Mesenchymal stem cell (in vitro differentiated cells and primary cell): Measurements from ENCODE around the gene CCNQ.

Experiments used
- DNase-seq: peaks from one replicate; pipeline ENCODE4 v3.0.0-alpha.2; 2013
- H2AFZ ChIP-seq: one replicate; pipeline ENCODE4 v1.6.1; 2013; ENCODE audit warnings: low read depth, mild to moderate bottlenecking, control low read depth, inconsistent platforms, low read length, moderate library complexity
- H2AK5ac ChIP-seq: 2 replicates; pipeline ENCODE4 v1.6.1; 2013; ENCODE audit warnings: low read length, moderate library complexity, mild to moderate bottlenecking, inconsistent platforms; ENCODE audit not compliant: severe bottlenecking
- H2BK120ac ChIP-seq: one replicate; pipeline ENCODE4 v1.6.1; 2013; ENCODE audit warnings: low read depth, mild to moderate bottlenecking, inconsistent platforms, low read length, moderate library complexity
- H2BK12ac ChIP-seq, 2 experiments: one replicate each; pipeline ENCODE4 v1.6.1; 2013; ENCODE audit warnings: inconsistent platforms in 2 of 2, low read length in 2 of 2, mild to moderate bottlenecking in 2 of 2, moderate library complexity in 2 of 2, control low read depth in 1 of 2
- H2BK15ac ChIP-seq: one replicate; pipeline ENCODE4 v1.6.1; 2013; ENCODE audit warnings: mild to moderate bottlenecking, low read depth, inconsistent platforms; ENCODE audit not compliant: poor library complexity, severe bottlenecking
- H2BK5ac ChIP-seq: 2 replicates; pipeline ENCODE4 v1.6.1; 2013; ENCODE audit warnings: low read depth, mild to moderate bottlenecking, low read length, control low read depth, inconsistent platforms; ENCODE audit not compliant: poor library complexity, severe bottlenecking
- H3K14ac ChIP-seq, 2 experiments: one replicate each; pipeline ENCODE4 v1.6.1; 2013; ENCODE audit warnings: inconsistent platforms in 2 of 2, low read length in 2 of 2, control low read depth in 1 of 2, mild to moderate bottlenecking in 1 of 2, moderate library complexity in 1 of 2
- H3K18ac ChIP-seq, 2 experiments: one replicate each; pipeline ENCODE4 v1.6.1; 2013; ENCODE audit warnings: inconsistent platforms in 2 of 2, low read length in 2 of 2, control low read depth in 1 of 2, low read depth in 1 of 2, mild to moderate bottlenecking in 1 of 2
- H3K23ac ChIP-seq, 2 experiments: one replicate each; pipeline ENCODE4 v1.6.1; 2013; ENCODE audit warnings: inconsistent platforms in 2 of 2, low read length in 2 of 2, mild to moderate bottlenecking in 2 of 2, moderate library complexity in 2 of 2, control low read depth in 1 of 2
- H3K27ac ChIP-seq: 2 replicates; pipeline ENCODE4 v1.5.1; 2013; ENCODE audit warnings: mild to moderate bottlenecking, moderate library complexity, low read length, control low read depth, inconsistent platforms; ENCODE audit not compliant: poor library complexity, severe bottlenecking
- H3K27me3 ChIP-seq, 2 experiments: 2 replicates each; pipeline versions ENCODE4 v1.6.1 to v1.7.0; 2013; ENCODE audit warnings: low read length in 2 of 2, mild to moderate bottlenecking in 2 of 2, moderate library complexity in 2 of 2, control low read depth in 1 of 2, inconsistent platforms in 1 of 2; ENCODE audit not compliant: control insufficient read depth in 1 of 2, insufficient read depth in 1 of 2
- H3K36me3 ChIP-seq, 2 experiments: 2 replicates each; pipeline versions ENCODE4 v1.6.1 to v1.7.0; 2013; ENCODE audit warnings: low read length in 2 of 2, control low read depth in 1 of 2, inconsistent platforms in 1 of 2, low read depth in 1 of 2, mild to moderate bottlenecking in 1 of 2; ENCODE audit not compliant: insufficient read depth in 2 of 2, control insufficient read depth in 1 of 2
- H3K4ac ChIP-seq, 2 experiments: one replicate each; pipeline ENCODE4 v1.6.1; 2013; ENCODE audit warnings: inconsistent platforms in 2 of 2, low read length in 2 of 2, mild to moderate bottlenecking in 2 of 2, moderate library complexity in 2 of 2, control low read depth in 1 of 2, low read depth in 1 of 2
- H3K4me1 ChIP-seq: 2 replicates; pipeline ENCODE4 v1.6.1; 2013; ENCODE audit warnings: low read depth, low read length, control low read depth; ENCODE audit not compliant: control insufficient read depth, insufficient read depth
- H3K4me2 ChIP-seq: 2 replicates; pipeline ENCODE4 v1.6.1; 2013; ENCODE audit warnings: low read length, mild to moderate bottlenecking, inconsistent platforms; ENCODE audit not compliant: poor library complexity, severe bottlenecking
- H3K4me3 ChIP-seq, 2 experiments: 2 replicates each; pipeline versions ENCODE4 v1.5.1 to v1.7.0; 2013; ENCODE audit warnings: low read length in 2 of 2, mild to moderate bottlenecking in 2 of 2, control low read depth in 1 of 2, low read depth in 1 of 2; ENCODE audit not compliant: insufficient read depth in 1 of 2
- H3K79me1 ChIP-seq: replicated peaks from 2 replicates; pipeline ENCODE4 v1.6.1; 2013; ENCODE audit warnings: mild to moderate bottlenecking, control low read depth, low read length, inconsistent platforms; ENCODE audit not compliant: poor library complexity, severe bottlenecking
- H3K9ac ChIP-seq: 2 replicates; pipeline ENCODE4 v1.7.0; 2013; ENCODE audit warnings: mild to moderate bottlenecking, low read length, moderate library complexity
- H3K9me3 ChIP-seq: 2 replicates; pipeline ENCODE4 v1.7.0; 2013; ENCODE audit warnings: mild to moderate bottlenecking, low read length; ENCODE audit not compliant: control insufficient read depth
- H4K8ac ChIP-seq: one replicate; pipeline ENCODE4 v1.6.1; 2013; ENCODE audit warnings: inconsistent platforms, mild to moderate bottlenecking, low read length, moderate library complexity
- H4K91ac ChIP-seq: one replicate; pipeline ENCODE4 v1.6.1; 2013; ENCODE audit warnings: mild to moderate bottlenecking, low read length, inconsistent platforms
- WGBS: methylation state at CpG from one replicate; pipeline ENCODE4 v1.1.7; 2013; ENCODE audit warnings: mixed read lengths; 5-methylcytosine and 5-hydroxymethylcytosine counted together

Gene CCNQ

DNA sequence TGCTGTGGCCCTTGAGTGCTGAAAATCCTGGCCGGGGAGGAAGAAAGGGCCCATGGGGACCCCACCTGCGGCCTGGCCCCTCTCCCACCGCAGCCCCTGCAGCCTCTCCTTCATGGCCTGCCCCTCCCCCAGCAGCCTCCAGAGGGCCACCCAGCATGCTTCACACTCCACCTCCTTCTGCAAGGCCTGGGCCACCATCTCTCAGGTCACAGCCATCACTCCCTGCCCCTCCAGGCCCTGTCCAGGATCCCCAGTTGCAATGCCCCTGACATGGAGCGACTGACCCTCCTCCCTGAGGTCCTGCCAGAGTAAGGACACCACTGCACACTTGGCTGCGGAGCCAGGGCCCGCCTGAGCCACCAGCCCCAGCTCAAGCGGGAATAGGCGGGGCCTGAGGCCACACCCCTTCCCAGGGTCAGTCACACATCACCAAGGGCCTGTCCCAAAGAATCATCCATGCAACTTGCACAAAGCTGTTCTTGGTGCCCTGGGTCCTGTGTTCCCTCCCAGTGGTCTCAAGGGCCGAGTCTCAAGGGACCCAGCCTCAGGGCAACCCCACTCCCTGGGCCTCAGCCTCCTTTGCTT lies 32.9 kb downstream of the CCNQ start:
- Histone ChIP-seq H3K23ac (no peak overlapping the region), H3K27ac (no peak overlapping the region), H2BK5ac (no peak overlapping the region), H2BK15ac (no peak overlapping the region), H2AFZ (no peak overlapping the region), H3K9me3 (peaks cover 4% of the 10 kb centered on the region), H3K9ac (no peak overlapping the region), H2BK120ac (no peak overlapping the region), H3K27me3 (peaks cover 7 to 72% of the 10 kb centered on the region in 2 experiments), H3K36me3 (no peaks in the 10 kb centered on the region), H3K79me1 (no peaks in the 10 kb centered on the region), H2BK12ac (no peak overlapping the region), H3K14ac (peak overlapping the region in 1 of 2 experiments; percentile 28), H3K18ac (no peak overlapping the region), H3K4me2 (no peak overlapping the region), H3K4ac (no peak overlapping the region), H4K8ac (no peak overlapping the region), H3K4me1 (no peaks in the 10 kb centered on the region), H4K91ac (no peak overlapping the region), H2AK5ac (no peak overlapping the region), H3K4me3 (no peak overlapping the region)
- 79% methylated on average over 9 of the region's 9 CpGs for WGBS
- DNase-seq = no peak

DNA sequence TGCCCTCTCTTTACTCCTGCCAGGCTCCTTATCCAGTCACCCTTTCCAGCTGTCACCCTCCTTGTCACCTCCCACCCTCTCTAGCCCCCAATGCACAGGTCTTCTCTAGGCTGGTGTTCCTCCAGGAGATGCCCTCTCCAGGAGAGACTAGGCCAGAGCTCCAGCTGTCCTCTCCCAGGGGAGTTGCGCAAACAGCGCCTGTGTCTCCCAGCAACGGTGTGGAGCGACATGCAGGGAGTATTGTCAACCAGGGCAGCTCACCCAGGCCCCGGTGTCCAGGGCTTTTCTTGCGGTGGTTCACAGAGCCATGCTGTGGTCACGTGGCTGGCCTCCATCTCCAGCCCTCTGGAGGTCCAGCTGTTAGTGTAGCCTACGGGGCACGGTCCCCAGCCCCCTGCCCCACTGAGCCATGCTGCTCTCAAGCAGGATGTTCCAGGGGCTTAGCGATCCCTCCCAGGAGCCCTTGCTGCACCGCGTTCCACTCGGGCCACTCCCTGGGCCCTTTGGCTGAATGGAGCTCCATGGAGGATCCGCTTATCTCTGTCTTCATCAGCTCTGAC lies 34.8 kb downstream of the CCNQ start:
- Histone ChIP-seq H2AK5ac (no peak overlapping the region), H3K79me1 (no peaks in the 10 kb centered on the region), H3K4me1 (no peaks in the 10 kb centered on the region), H3K27me3 (peaks cover 7 to 76% of the 10 kb centered on the region in 2 experiments), H2BK12ac (no peak overlapping the region), H4K91ac (no peak overlapping the region), H3K9me3 (peaks cover 4% of the 10 kb centered on the region), H3K23ac (no peak overlapping the region), H3K4me3 (no peak overlapping the region), H3K36me3 (no peaks in the 10 kb centered on the region), H3K18ac (no peak overlapping the region), H2BK5ac (no peak overlapping the region), H4K8ac (no peak overlapping the region), H2AFZ (no peak overlapping the region), H3K14ac (no peak overlapping the region), H2BK120ac (no peak overlapping the region), H2BK15ac (no peak overlapping the region), H3K9ac (no peak overlapping the region), H3K27ac (no peak overlapping the region), H3K4me2 (no peak overlapping the region), H3K4ac (no peak overlapping the region)
- DNase-seq = no peak
- WGBS = 82% methylated on average over 14 of the region's 14 CpGs

DNA sequence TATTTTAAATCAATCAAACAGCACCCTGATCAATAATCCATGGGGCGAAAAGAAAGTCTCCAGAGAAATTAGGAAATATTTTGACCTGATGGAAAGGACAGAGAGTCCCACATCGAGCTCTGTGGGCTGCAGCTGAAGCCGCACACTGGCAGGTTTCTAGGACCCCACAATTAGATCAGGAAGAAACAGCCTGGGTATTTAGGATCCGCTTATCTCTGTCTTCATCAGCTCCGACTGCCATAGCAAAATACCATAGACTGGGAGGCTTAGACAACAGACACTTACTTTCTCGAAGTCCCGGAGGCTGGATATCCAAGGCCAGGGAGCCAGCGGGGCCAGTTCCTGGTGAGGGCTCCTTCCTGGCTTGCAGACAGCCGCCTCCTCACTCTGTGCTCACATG lies 36.4 kb downstream of the CCNQ start:
- no peaks in the 10 kb centered on the region for H3K36me3 ChIP-seq

DNA sequence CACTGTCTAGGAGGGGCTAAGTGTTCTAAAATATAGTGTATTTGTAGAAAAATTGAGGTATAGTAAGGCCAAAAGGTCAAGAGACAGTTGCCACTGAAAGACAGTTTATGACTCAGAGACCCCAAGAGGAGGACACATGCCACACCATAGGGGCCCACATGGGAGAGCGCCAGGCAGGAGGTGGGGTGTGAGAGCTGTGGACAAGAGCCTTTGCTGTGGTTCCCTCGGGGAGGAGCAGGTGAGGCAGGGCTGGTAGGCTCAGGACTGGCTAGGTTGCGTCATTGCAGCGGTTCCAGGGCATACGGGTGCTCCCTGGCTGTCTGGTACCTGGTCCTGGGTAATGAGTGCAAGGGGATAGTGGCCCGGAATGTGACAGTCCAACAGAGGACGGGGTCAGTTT lies 37.6 kb downstream of the CCNQ start:
- Histone ChIP-seq H3K18ac (no peak overlapping the region), H3K4me3 (no peak overlapping the region), H3K9me3 (no peaks in the 10 kb centered on the region), H3K27me3 (peaks cover 11 to 73% of the 10 kb centered on the region in 2 experiments), H3K23ac (no peak overlapping the region), H3K27ac (no peak overlapping the region), H2BK15ac (no peak overlapping the region), H3K4ac (no peak overlapping the region), H3K4me2 (no peak overlapping the region), H2AK5ac (no peak overlapping the region), H3K4me1 (no peaks in the 10 kb centered on the region), H2BK5ac (no peak overlapping the region), H2AFZ (no peak overlapping the region), H3K36me3 (no peaks in the 10 kb centered on the region), H4K8ac (no peak overlapping the region), H3K14ac (no peak overlapping the region), H2BK120ac (no peak overlapping the region), H2BK12ac (no peak overlapping the region), H3K79me1 (no peaks in the 10 kb centered on the region), H4K91ac (no peak overlapping the region), H3K9ac (no peak overlapping the region)
- no peak for DNase-seq
- WGBS = 93% methylated on average over 7 of the region's 7 CpGs

More for the DNA sequence above, 36.4 kb downstream of the CCNQ start:
- H3K14ac ChIP-seq = no peak overlapping the region
- no peak overlapping the region for H3K4me3 ChIP-seq
- 95% methylated on average over 9 of the region's 9 CpGs for WGBS
- no peak overlapping the region for H3K4me2 ChIP-seq
- no peak for DNase-seq
- no peak overlapping the region for H3K23ac ChIP-seq
- H2BK12ac ChIP-seq = no peak overlapping the region
- H4K8ac ChIP-seq = no peak overlapping the region
- H2AFZ ChIP-seq = no peak overlapping the region
- H4K91ac ChIP-seq = no peak overlapping the region
- no peaks in the 10 kb centered on the region for H3K79me1 ChIP-seq
- no peak overlapping the region for H2BK15ac ChIP-seq
- no peak overlapping the region for H2BK5ac ChIP-seq
- H3K4ac ChIP-seq = no peak overlapping the region
- H2BK120ac ChIP-seq = no peak overlapping the region
- no peak overlapping the region for H3K27ac ChIP-seq
- H3K18ac ChIP-seq = no peak overlapping the region
- peaks cover 1 to 74% of the 10 kb centered on the region in 2 experiments for H3K27me3 ChIP-seq
- H3K9ac ChIP-seq = no peak overlapping the region
- no peaks in the 10 kb centered on the region for H3K9me3 ChIP-seq
- H3K4me1 ChIP-seq = no peaks in the 10 kb centered on the region
- H2AK5ac ChIP-seq = no peak overlapping the region
